ENCODE results near the gene TRIO. TPM values are rescaled to one million over a fixed set of nuclear protein-coding genes. Genes with fewer than 3 reads are reported as not detected.

TRIO gene
- total and polyA plus RNA-seq, 2 donors (not counting 3 experiments of a cell fraction or from before 2014, with no cell fraction given): 82.9 to 248 TPM

DNA sequence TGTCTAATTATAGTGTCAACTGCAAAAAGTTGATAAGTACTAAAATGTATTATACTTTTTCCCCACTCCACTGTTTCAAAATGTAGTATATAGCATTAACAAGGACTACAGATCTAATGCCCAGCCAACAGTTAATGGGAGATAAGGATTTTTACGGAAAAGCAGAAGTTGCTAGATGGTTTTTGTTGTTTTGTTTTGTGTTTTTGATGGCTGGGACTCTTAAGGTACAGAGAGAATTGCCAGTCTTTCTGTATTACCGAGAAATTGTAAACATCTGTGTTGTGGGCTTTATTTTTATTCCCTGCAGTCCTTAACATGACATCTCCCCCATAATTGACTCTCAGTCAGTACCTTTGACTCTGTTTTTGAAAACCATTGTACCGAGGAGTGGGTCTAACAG is 44.0 kb downstream of the TRIO start:
- intact Hi-C loops (cut with micrococcal nuclease) (loop anchor here (2.0 to 5.0 kb wide), 2 partner anchors 30 to 150 kb away; no protein-coding TSS in a partner anchor), dilution Hi-C loops (cut with MboI; ENCODE audit: extremely low pct_ligation_motif_present, low sequenced_read_pairs) (no loop called here)

More for the DNA sequence above, 44.0 kb downstream of the TRIO start:
- H4K20me1 ChIP-seq (replicated peaks; ENCODE audit: control insufficient read depth, extremely low read depth, insufficient read depth, low read length): no peaks in the 10 kb centered on the region
- TF ChIP-seq EZH2 (IDR thresholded peaks at IDR 0.05; ENCODE audit: borderline replicate concordance, low read depth, low read length, severe bottlenecking) (no peak), JUN (IDR thresholded peaks at IDR 0.05; ENCODE audit: borderline replicate concordance, insufficient read depth, insufficient read length, low read depth) (no peak), POLR2A (IDR thresholded peaks at IDR 0.05; ENCODE audit: low read depth, low read length) (no peak), GATA2 (IDR thresholded peaks at IDR 0.05; ENCODE audit: insufficient read depth, insufficient read length, low read depth, low read length) (no peak), FOS (IDR thresholded peaks at IDR 0.05; ENCODE audit: borderline replicate concordance, insufficient read depth, low read length) (no peak), POLR2AphosphoS5 (IDR thresholded peaks at IDR 0.05; ENCODE audit: insufficient read depth, low read depth, low read length) (no peak), MYC (IDR thresholded peaks at IDR 0.05; ENCODE audit: low read depth, low read length) (no peak)
- TF ChIP-seq, protein P1, sequence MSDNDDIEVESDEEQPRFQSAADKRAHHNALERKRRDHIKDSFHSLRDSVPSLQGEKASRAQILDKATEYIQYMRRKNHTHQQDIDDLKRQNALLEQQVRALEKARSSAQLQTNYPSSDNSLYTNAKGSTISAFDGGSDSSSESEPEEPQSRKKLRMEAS (IDR thresholded peaks at IDR 0.05; ENCODE audit: insufficient read depth, insufficient read length): no peak
- TF ChIP-seq, protein P2, sequence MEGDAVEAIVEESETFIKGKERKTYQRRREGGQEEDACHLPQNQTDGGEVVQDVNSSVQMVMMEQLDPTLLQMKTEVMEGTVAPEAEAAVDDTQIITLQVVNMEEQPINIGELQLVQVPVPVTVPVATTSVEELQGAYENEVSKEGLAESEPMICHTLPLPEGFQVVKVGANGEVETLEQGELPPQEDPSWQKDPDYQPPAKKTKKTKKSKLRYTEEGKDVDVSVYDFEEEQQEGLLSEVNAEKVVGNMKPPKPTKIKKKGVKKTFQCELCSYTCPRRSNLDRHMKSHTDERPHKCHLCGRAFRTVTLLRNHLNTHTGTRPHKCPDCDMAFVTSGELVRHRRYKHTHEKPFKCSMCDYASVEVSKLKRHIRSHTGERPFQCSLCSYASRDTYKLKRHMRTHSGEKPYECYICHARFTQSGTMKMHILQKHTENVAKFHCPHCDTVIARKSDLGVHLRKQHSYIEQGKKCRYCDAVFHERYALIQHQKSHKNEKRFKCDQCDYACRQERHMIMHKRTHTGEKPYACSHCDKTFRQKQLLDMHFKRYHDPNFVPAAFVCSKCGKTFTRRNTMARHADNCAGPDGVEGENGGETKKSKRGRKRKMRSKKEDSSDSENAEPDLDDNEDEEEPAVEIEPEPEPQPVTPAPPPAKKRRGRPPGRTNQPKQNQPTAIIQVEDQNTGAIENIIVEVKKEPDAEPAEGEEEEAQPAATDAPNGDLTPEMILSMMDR (IDR thresholded peaks at IDR 0.05; ENCODE audit: extremely low read depth in 1 of 2, insufficient read depth in 1 of 2, low read depth in 1 of 2, low read length in 2 of 2): no peak
- H3K9me3 ChIP-seq (replicated peaks; ENCODE audit: control insufficient read depth, insufficient read depth, low read length): no peaks in the 10 kb centered on the region
- FAIRE-seq: no peak
- peaks cover 95% of the 10 kb centered on the region for H3K79me2 ChIP-seq (ENCODE audit: control insufficient read depth, insufficient read depth, low read length)
- peak overlapping the region; percentile 74 for H3K27ac ChIP-seq (ENCODE audit: insufficient read depth, low read depth, low read length)
- no peaks in the 10 kb centered on the region for H3K27me3 ChIP-seq (ENCODE audit: control insufficient read depth in 2 of 2, insufficient read depth in 2 of 2, low read length in 2 of 2)
- no peak overlapping the region for H2AFZ ChIP-seq (ENCODE audit: low read depth, low read length)
- no TSS peak for BruUV-seq (replicated peaks)
- peak overlapping the region in 1 of 3 experiments; percentile 30 for H3K4me3 ChIP-seq (replicated peaks in 1 of 3; ENCODE audit: insufficient read depth in 1 of 3, low read depth in 1 of 3, low read length in 3 of 3)
- H3K4me1 ChIP-seq (ENCODE audit: control insufficient read depth, extremely low read depth, insufficient read depth, low read length): peaks cover 89% of the 10 kb centered on the region
- POLR2A ChIA-PET: no interaction called here
- H3K4me2 ChIP-seq (ENCODE audit: insufficient read depth, low read length): peak overlapping the region; percentile 60
- no peaks in the 10 kb centered on the region for H3K9me1 ChIP-seq (replicated peaks; ENCODE audit: control insufficient read depth, extremely low read depth, insufficient read depth, low read length)
- peak overlapping the region; percentile 64 for H3K9ac ChIP-seq (replicated peaks; ENCODE audit: extremely low read depth, insufficient read depth, low read length)
- CTCF ChIA-PET: interaction anchor here (0.7 kb wide), 1 partner anchor 34 kb away, joined by 3 read pairs; no protein-coding TSS in a partner anchor
- no peaks in the 10 kb centered on the region for H3K36me3 ChIP-seq (ENCODE audit: control insufficient read depth in 2 of 2, extremely low read depth in 1 of 2, insufficient read depth in 2 of 2, low read length in 2 of 2)
- no peak for DNase-seq (ENCODE audit: low read depth, low spot score)
